Left lobe of liver (tissue), 2 donors: ENCODE results near the gene KDM4C. TPM values are rescaled to one million over a fixed set of nuclear protein-coding genes. Genes with fewer than 3 reads are reported as not detected.

ENCODE experiments used
- ATAC-seq: fragments of 200-7000 bp; cut with Tn5 transposase; one replicate; pipeline ENCODE4 v1.9.1; 2020; ENCODE audit warnings: mild to moderate bottlenecking, moderate library complexity
- DNase-seq: peaks from one replicate; pipeline ENCODE4 v3.0.0-alpha.2; 2020; ENCODE audit warnings: low spot score
- total RNA-seq: library from RNA; stranded (reverse); gene quantifications from one replicate; pipeline ENCODE4 v1.2.1, GENCODE V29; 2021
- donor health status: DM: no; HTN: no; CAD: no; lungs with moderate emphysema.
- donor health status: DM: no; HTN: yes; CAD: no.

Gene KDM4C
- total RNA-seq, 1 donor from 2014 or later: 15.8 TPM

DNA sequence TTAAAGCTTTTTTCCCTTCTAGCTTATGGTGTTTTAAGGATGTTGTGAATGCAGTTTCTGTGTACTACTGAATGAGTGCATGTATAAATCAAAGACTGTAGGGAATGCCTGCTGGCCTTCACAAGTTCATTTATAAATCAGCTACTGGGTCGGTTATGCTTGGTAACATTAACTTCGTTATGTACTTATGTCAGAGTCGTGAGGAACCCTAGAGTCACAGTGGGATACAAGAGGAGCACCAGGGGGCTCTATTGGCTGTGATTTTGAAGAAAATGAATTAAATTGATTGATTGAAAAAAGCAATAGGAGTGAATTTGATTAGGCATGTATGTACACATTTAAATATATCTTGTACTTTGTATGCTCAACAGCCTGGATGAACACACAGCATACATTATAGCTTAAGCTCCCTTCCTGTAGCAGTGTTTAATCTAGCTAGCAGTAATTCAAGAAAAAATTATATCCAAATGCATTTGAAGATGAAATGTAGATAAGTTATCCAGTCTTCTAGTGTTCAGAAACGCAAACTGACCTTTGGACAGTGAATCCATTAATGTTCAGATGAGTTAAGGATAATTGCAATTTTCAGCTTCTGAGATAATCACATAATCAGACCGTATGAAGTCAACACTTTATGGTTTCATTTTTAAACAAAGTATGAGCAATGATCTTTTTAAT is 204.2 kb downstream of the KDM4C start:
- DNase-seq: no peak
- no peak for ATAC-seq

DNA sequence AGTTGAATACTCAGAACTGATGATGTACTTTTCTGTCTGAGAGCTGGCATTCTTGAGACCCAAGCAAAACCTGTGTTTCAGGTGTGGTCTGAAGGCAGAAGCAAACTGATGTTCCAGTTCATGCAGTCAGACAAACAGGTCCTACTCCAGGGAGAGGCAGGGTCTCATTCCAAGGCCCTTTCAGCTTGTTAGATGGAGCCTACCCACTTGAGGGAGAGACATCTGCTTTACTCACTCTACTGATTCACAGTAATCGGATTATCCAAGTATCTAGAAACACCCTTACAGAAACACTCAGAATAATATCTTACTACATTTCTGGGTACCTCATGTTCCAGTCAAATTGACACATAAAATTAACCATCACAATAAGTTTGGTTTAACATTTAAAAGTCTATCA is 207.8 kb downstream of the KDM4C start:
- ATAC-seq (no peak), DNase-seq (no peak)

DNA sequence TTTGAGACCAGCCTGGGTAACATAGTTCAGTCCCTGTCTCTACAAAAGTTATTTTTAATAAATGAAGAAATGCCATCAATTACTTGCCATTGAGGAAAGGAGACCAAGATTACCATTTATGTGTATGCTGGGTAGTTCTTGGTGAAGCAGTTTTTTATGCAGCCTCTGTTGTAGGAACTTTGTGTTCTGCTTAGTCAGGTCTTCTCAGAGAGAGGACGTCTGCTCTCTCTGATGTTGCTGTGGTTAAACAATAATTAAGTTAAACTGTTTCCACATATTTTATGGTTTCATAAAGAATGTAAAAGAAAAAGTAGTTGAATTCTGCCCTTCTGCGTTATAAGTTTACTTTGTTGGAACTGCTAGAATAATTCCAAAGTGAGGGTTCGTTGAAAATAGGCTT is 210.5 kb downstream of the KDM4C start:
- ATAC-seq: peak; percentile 39

DNA sequence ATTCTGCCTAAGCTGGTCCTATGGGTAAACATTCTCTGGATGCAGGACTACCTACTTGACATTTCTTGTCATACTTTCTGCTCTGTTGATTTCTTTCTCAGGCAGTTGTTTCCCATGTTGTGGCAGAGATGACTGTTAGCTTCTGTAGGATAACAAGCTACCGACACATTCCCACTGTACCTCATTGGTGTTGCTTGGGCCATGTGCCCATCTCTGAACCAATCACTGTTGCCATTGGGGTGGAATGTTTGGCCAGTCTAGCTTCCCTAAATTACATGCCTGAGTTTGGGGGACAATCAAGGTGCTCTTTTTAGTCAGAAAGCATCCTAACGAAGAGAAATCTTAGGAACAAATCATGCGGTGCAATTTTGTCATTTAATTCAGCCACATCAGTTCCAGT is 212.0 kb downstream of the KDM4C start:
- DNase-seq (no peak), ATAC-seq (no peak)

More for the DNA sequence above, 210.5 kb downstream of the KDM4C start:
- no peak for DNase-seq

DNA sequence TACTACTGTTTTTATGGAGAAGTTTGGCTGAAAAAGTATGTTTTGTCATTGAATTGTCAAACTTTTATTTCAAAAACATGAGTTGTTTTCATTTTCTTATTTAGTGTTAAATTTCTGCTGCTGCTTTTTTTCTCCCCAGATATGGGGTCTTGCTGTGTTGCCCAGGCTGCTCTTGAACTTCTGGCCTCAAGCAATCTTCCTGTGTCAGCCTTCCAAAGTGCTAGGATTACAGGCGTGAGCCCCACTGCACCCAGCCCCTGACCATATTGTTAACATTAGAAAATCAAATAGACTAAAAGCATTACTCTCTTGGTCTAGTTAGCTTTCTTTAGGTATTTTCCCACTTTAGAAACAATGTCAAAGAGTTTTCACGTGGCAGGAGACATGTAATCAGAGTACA is 215.3 kb downstream of the KDM4C start:
- DNase-seq (no peak), ATAC-seq (no peak)

DNA sequence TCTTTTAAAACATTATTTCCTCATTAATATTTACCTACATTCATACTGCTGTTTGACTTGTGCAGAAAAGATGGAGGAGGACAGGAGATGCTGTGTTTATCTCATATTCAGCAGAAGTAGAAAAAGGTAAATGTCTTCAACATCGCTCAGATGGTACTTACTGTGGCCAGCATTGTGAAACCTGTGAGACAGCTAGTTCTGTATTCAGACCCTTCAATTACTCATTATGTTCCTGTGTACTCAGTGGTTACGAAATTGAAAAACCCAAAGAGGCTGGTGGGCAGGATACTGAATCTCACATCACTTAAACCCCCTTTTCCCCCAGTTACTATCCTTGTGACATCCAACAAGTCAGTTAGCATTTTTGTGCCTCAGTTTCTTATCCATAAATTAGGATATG is 216.0 kb downstream of the KDM4C start:
- DNase-seq (no peak), ATAC-seq (no peak)

DNA sequence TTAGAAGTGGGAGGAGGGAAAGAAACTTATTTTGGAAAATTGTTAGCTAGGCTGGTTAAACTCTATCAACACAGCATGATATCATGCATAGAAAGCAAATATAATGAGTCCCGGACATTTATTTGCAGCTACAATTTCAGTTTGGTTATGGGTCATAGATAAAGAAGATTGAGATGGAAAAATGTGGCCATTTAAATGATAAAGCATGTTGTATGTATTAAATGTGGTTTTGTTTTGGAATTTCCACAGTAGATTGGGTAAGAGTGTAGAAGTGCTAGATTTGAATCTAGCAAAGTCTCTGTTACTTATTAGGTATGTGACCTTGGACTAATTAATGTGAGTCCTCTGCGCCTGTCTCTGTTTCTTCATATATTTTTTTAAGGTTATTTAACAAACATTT is 217.4 kb downstream of the KDM4C start:
- DNase-seq: no peak

DNA sequence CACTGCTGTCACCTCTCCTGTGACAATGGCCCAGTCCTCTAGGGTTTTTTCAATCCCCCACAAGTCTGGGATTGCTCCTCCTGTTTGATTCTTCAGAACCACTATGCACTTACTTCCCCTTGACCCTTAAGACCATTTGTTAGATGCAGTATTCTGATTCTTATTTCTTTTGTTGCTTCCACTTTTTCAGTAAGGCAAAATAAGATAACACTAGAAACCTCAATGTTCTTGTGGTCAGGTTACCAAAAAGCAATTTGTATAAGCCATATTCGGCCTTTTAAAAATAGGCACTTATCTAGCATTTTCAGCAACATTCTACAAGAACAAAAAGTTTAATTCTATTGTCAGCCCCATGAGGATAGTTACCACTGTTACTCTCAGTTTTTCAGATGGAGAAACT is 220.0 kb downstream of the KDM4C start:
- DNase-seq: no peak
- no peak for ATAC-seq

More for the DNA sequence above, 217.4 kb downstream of the KDM4C start:
- ATAC-seq: no peak

DNA sequence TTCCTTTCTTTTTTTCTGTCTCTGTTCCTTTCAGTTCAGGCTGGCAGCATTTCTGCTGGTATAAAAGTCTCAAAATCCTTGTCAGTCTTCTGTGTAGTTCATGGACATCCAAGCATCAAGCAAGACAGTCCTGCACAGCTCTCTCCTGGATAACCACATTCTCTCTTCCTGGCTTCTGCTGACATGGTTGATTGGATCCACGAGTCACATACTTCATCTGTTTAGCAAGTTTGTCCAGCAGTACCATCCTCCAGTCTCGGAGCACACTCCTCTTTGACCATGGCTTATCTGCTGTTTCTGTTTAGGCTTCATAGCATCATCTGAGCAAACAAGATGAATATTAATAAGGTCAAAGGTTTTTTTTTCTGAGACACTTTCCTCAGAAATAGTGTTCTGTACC is 220.8 kb downstream of the KDM4C start:
- ATAC-seq (no peak), DNase-seq (no peak)

DNA sequence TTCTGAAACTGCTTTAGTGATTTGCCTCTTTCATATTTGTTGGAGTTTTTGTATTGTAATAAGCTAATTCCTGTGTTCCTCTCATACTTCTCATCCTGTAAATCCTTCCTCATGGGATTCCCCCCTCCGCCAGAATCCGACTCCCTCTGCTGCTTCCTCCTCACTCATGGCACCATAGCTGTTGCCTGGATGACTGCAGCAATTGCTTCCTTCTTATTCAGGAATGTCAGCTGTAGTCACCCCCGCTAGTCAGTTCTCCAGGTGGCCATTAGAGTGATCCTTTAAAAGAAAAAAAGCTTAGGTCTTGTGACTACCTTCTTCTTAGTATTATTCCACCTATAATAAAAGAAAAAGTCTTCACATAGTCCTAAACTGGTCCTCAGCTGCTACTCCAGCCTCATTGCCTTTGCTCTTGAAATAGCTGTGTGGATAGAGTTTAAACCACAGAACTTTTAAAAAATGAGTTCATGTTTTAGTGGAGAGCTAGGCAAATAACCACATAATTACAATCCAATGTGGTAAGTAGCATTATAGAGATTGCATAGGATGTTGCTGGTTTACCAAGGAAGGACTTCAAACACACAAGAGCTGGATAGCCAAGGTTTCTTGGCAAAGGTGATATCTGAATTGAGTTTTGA is 227.3 kb downstream of the KDM4C start:
- DNase-seq (no peak), ATAC-seq (no peak)

DNA sequence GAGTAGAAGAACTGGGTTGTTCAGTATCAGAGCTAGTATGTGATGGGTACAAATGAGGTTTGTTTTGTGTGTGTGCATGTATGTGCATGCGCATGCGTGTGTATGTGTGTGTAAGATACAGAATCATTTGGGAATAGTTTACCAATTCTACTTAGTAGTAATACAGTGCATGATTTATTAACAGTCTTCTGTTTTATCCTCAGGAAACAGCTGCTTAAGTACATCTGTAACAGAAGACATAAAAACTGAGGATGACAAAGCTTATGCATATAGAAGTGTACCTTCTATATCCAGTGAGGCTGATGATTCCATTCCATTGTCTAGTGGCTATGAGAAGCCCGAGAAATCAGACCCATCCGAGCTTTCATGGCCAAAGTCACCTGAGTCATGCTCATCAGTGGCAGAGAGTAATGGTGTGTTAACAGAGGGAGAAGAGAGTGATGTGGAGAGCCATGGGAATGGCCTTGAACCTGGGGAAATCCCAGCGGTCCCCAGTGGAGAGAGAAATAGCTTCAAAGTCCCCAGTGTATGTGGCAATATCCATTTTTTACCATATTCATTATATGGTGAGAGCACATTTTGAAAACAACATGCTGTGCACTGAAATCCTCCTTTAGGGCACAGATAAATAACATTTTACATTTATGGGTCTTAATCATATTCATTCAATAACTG is 228.5 kb downstream of the KDM4C start:
- DNase-seq (no peak), ATAC-seq (peak; percentile 35)

DNA sequence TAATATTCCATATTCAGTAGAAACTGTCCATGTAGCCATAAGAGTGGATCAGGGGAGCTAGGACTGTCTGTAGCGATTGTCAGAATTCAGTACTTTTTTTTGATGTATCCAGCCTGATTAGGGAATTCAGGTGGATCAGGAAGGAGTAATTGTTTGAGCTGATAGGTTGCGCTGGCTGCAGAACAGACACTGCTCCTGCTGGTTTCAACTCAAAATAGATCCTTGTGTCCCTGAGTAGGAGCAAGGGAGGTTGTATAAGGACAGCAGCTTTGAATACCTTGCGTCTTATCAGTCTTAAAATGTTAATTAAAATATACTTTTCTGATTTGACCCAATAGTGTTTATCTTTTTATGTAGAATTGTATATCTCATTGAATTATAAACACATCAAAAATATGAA is 229.6 kb downstream of the KDM4C start:
- DNase-seq: no peak
- ATAC-seq: no peak

DNA sequence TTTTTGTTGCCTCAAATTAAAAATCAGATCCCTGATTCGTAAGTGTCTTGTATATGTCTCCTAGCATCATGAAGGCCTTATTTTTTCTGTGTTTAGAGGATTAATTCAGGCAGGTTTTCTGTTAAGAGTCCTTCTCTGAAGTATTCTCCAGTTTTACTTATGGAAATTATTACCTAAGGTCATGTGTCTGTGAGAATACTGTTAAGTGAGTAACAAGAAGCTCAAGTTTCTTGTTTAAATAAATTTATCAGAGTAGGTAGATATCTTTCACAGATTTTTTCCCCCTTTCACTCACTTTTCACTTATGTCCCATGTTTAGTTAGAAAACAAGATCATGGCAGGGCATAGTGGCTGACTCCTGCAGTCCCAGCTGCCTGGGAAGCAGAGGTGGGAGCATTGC is 233.6 kb downstream of the KDM4C start:
- DNase-seq: no peak
- no peak for ATAC-seq

DNA sequence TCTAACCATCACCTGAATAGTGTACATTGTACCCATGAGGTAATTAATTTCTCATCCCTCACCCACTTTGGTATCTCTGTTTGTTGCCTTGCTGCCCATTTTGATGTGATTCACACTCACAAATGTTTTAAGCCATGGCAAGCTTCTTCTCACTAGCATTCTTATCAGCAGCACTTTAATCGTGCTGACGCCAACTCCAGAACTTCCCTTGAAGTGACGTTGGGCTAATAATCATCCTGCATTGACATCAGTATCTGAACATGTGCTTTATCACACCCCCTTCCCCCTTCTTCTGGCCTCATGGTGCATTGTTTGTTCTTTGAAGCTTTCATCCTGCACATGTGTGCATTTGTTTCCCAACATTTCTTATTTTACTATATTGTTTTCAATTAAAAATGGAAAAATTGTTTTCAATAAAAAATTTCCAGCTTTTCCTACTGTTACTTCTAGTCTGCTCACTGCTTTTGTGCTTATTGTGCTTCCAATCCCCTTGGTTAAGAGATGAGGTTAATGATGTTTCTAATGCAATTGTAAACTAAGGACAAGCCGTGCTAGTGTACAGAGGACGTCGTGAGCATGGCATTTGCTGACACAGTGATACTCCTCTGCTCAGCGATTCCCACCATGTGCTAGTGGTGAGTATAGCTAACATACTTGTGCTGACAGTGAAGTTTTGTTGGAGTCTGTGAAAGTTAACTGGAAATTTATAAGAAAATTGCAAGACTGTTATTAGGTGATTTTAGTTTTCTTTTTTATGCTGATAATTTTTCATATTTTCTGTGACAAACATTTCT is 238.5 kb downstream of the KDM4C start:
- ATAC-seq: no peak
- no peak for DNase-seq

DNA sequence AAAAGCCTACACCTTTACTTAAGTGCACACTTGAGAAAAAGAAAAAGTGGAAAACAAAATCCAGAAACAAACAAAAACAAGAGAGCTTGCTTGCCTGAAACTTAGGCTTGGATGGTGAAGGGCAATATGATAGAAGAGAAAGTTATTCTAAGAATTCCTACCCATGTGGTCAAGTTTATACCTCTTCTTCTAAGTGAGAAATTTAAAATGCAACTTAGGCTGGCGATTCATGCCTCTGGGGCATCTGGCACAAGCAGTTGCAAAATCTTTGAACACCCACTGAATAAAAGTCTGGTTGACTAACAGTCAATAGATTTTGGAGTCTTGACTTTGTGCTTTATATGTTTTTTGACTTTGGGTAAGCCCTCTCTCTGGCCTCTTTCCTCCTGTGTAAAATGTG is 239.6 kb downstream of the KDM4C start:
- ATAC-seq (no peak), DNase-seq (no peak)

DNA sequence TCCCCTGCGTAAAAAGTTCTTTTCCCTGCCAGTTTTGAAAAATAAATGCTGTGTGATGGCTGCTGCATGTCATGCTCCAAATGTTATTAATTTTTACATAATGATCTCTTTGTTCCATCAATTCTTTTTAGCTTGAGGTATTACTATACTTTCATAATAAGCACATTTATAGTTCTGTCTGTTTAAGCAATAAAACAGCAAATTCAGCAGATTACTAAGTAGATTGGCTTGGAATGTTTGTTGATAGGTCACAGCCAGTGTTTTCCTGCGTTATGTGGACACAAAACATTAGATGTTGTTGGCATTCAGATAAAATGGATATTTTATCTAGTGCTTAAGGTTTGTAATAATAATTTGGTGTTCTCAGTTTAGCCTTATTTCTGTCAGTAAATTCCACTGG is 242.0 kb downstream of the KDM4C start:
- DNase-seq (no peak), ATAC-seq (no peak)

DNA sequence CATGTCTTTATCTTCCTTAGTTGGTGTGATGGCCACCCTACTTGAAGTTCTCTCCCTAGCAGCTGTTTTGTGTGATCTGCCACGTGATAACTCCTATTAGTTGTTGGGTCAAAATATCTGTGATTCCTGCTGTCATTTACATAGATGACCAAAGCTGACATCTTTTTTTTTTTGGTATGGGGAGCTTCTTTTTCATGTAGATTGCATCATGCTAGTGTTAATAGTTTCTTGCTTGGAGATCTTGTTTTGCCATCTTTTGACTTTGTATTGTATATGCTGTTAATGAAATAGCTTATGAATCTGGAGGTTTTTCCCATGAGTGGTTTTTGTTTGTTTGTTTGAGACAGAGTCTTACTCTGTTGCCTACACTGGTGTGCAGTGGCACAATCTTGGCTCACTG is 243.8 kb downstream of the KDM4C start:
- no peak for ATAC-seq
- no peak for DNase-seq

DNA sequence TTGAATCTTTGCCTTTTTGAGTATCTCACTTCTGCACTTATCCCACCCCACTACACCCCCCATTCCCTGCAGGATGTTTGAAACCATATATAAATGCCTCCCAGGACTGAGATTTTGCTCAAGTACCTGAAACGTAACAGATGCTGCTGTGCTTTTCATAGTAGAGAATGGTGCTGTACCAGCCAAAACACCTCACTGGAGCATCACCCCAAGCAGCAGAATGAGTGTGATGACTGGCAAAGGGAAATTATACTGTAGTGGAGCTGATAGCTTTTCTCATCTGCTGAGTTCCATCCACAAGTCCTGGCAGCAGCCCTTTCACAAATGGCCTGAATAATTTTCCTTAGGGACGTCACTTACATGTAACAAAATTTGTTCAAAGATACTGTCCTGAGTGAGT is 246.1 kb downstream of the KDM4C start:
- ATAC-seq (no peak), DNase-seq (no peak)

DNA sequence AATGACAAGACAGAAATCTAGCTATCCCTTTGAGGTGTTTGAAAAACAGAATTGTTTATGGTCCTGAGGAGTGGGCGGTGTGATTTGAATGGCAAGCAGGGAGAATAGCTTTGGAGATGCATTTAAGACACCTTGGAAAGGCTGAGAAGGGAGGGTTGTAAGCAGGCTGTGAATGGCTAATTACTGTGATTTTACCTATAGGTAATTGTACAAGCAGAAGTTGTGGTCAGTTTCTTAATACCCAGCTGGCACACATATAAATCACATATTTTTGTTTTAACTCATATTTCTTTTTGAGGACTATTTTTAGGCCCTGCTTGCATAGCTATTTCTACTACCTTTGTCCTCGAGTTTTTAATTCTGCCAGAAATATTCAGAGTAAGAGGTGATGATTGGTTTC is 248.6 kb downstream of the KDM4C start:
- DNase-seq: no peak

DNA sequence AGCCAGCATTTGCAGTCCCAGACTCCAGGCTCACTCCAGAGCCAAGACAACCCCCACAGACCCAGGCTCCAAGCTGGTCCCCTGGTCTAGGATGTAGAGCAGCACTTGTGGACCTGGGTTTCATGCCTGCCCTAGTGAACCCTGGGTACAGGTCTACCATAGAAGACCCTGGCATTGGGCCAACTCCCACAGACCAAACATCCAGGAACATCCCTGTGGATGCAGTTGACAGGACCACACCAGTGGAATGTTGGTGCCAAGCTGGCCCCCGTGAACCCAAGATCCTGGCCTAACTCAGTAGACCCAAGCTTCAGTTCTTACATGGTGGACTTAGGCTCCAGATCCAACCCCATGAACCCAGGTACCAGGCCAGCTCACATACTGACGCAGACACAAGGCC is 250.6 kb downstream of the KDM4C start:
- ATAC-seq (no peak), DNase-seq (no peak)

More for the DNA sequence above, 248.6 kb downstream of the KDM4C start:
- no peak for ATAC-seq

DNA sequence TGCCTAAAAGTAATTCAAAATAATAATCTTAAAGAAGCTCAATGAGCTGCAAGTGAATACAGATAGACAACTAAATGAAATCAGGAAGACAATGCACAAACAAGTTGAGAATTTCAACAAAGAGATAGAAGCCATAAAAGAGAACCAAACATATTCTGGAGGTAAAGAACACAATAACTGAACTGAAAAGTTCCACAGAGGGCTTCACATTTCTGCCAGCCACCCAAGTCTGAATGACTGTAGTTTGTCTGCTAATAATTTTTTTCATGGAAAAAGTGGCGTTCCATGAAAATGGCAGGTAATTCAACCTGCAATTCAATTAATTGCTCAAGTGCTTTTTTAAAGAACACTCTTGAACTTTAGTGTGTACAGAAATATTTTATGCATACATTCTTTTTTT is 251.3 kb downstream of the KDM4C start:
- no peak for ATAC-seq

More for the DNA sequence above, 251.3 kb downstream of the KDM4C start:
- no peak for DNase-seq
